GM12878 (cell line): ENCODE data around the gene MICALL1. TPM values are rescaled to one million over a fixed set of nuclear protein-coding genes. Genes with fewer than 3 reads are reported as not detected.

ENCODE experiments used
- ATAC-seq: fragments of 200-7000 bp; cut with Tn5 transposase; 3 replicates; pipeline ENCODE4 v1.9.1; 2020; ENCODE audit warnings: mild to moderate bottlenecking, moderate library complexity
- BruUV-seq: library from RNA; stranded (reverse); fragments of 400-500 nt; replicated peaks from 2 replicates; lab custom pipeline; 2021; lab: Mats Ljungman, UMichigan
- CTCF ChIA-PET: fragments of 300-600 bp; sonication (Branson Sonifier 250); formaldehyde crosslinking; extraction: SDS; loops from one replicate; lab custom pipeline; 2021; ENCODE audit warnings: inconsistent platforms; lab: Yijun Ruan, JAX
- POLR2A ChIA-PET: fragments of 350-600 bp; formaldehyde crosslinking; extraction: SDS; loops from one replicate; lab custom pipeline; 2021; ENCODE audit warnings: inconsistent platforms; lab: Charles Lee
- RAD21 ChIA-PET: fragments of 300-600 bp; sonication (Branson Sonifier 250); formaldehyde crosslinking; loops from one replicate; lab custom pipeline; 2023; ENCODE audit warnings: antibody characterized with exemption; ENCODE audit not compliant: unreplicated experiment; lab: Charles Lee
- SMC1A ChIA-PET: fragments of 300-600 bp; sonication (Branson Sonifier 250); formaldehyde crosslinking; loops from one replicate; lab custom pipeline; 2023; ENCODE audit not compliant: unreplicated experiment, uncharacterized antibody; lab: Charles Lee
- DNase-seq: peaks from one replicate; pipeline ENCODE4 v3.0.0-alpha.2; 2011; ENCODE audit warnings: low read depth, low spot score
- FAIRE-seq: peaks from 3 replicates; lab custom pipeline; 2011; peaks lifted over from hg19 to GRCh38; lab: Jason Lieb, UNC
- H2AFZ ChIP-seq: 2 replicates; pipeline ENCODE4 v1.6.0; 2011; ENCODE audit warnings: low read depth, low read length, control low read depth; ENCODE audit not compliant: control insufficient read depth
- H3K27ac ChIP-seq: 2 replicates; pipeline ENCODE4 v1.5.1; 2011; ENCODE audit warnings: control low read depth; ENCODE audit not compliant: control insufficient read depth, insufficient read depth
- H3K27me3 ChIP-seq, 2 experiments: replicated peaks in 1 of 2; 2 replicates each; pipeline versions ENCODE4 v1.6.0 to v1.6.1; 2011; ENCODE audit warnings: low read length in 1 of 2; ENCODE audit not compliant: control insufficient read depth in 2 of 2, insufficient read depth in 2 of 2
- H3K36me3 ChIP-seq, 2 experiments: 2 replicates each; pipeline ENCODE4 v1.5.1; 2011; ENCODE audit warnings: low read length in 1 of 2; ENCODE audit not compliant: control insufficient read depth in 2 of 2, insufficient read depth in 2 of 2
- H3K4me1 ChIP-seq: 2 replicates; pipeline ENCODE4 v1.6.1; 2011; ENCODE audit warnings: mild to moderate bottlenecking, low read length, moderate library complexity, mixed read lengths; ENCODE audit not compliant: control insufficient read depth, insufficient read depth
- H3K4me2 ChIP-seq: 2 replicates; pipeline ENCODE4 v1.6.0; 2011; ENCODE audit warnings: control low read depth; ENCODE audit not compliant: control insufficient read depth, insufficient read depth
- H3K4me3 ChIP-seq: fragments of 200-600 bp; sonication (generic); 2 replicates; pipeline ENCODE4 v1.5.1; 2016
- H3K79me2 ChIP-seq: 2 replicates; pipeline ENCODE4 v1.6.0; 2011; ENCODE audit warnings: low read length; ENCODE audit not compliant: control insufficient read depth, insufficient read depth
- H3K9ac ChIP-seq: 2 replicates; pipeline ENCODE4 v1.8.0; 2011; ENCODE audit warnings: low read length, control low read depth, mixed read lengths; ENCODE audit not compliant: control insufficient read depth, insufficient read depth
- H3K9me3 ChIP-seq: replicated peaks from 3 replicates; pipeline ENCODE4 v1.5.1; 2011; ENCODE audit warnings: mild to moderate bottlenecking, low read length; ENCODE audit not compliant: control insufficient read depth, insufficient read depth
- H4K20me1 ChIP-seq: 2 replicates; pipeline ENCODE4 v1.6.0; 2011; ENCODE audit not compliant: control insufficient read depth, insufficient read depth
- ATF2 ChIP-seq: IDR thresholded peaks from 2 replicates; pipeline ENCODE4 v1.6.1; 2012; ENCODE audit warnings: low read length, inconsistent platforms
- PKNOX1 ChIP-seq: fragments of 450-650 bp; IDR thresholded peaks from 2 replicates; pipeline ENCODE4 v1.6.1; 2016; ENCODE audit warnings: mild to moderate bottlenecking
- SIX5 ChIP-seq: IDR thresholded peaks from 2 replicates; pipeline ENCODE4 v1.6.1; 2011; ENCODE audit warnings: mild to moderate bottlenecking, low read depth, low read length, moderate library complexity; ENCODE audit not compliant: severe bottlenecking
- SMAD5 ChIP-seq: IDR thresholded peaks from 2 replicates; pipeline ENCODE4 v1.6.1; 2016; ENCODE audit warnings: antibody characterized with exemption, low read depth
- YBX1 ChIP-seq: fragments of 450-650 bp; IDR thresholded peaks from 2 replicates; pipeline ENCODE4 v1.6.1; 2016; ENCODE audit warnings: antibody characterized with exemption
- ZBTB11 ChIP-seq: fragments of 450-650 bp; formaldehyde crosslinking; IDR thresholded peaks from 2 replicates; pipeline ENCODE4 v1.5.0; 2022; ENCODE audit warnings: mild to moderate bottlenecking, missing genetic modification characterization
- ZBTB4 ChIP-seq: fragments of 450-650 bp; formaldehyde crosslinking; IDR thresholded peaks from 2 replicates; pipeline ENCODE4 v1.4.0; 2022; ENCODE audit warnings: mild to moderate bottlenecking, moderate library complexity
- WGBS: methylation state at CpG from one replicate; pipeline ENCODE4 v1.1.6; 2016; ENCODE audit warnings: low lambda C conversion rate; ENCODE audit not compliant: insufficient replicate concordance, insufficient coverage; ENCODE audit errors: missing lambda C conversion rate; 5-methylcytosine and 5-hydroxymethylcytosine counted together
- in situ Hi-C: fragments of 300-500 bp; cut with MboI; formaldehyde crosslinking; loops from 9 replicates; pipeline ENCODE4 v1.14.3; 2018; ENCODE audit warnings: mixed read lengths
- intact Hi-C: fragments of 100-400 bp; cut with micrococcal nuclease; formaldehyde crosslinking; loops from one replicate; pipeline ENCODE4 v1.14.2; 2022; ENCODE audit not compliant: unreplicated experiment
- polyA plus RNA-seq, 11 experiments: library from polyadenylated mRNA; depleted of rRNA in 4 of 11; unstranded in 6 of 11; stranded (reverse) in 5 of 11; fragments of >200 nt; fragmentation: Nextera tagmentation in 4 of 11; fragmentation: Illumina TruSeq in 1 of 11; extraction: Ambion mirVana in 4 of 11; extraction: Trizol in 1 of 11; gene quantifications; 1 replicate in 1 of 11; 2 replicates in 10 of 11; pipeline versions ENCODE4 v1.2.1 to v1.2.3, GENCODE V29; 2011 to 2016; ENCODE audit warnings: inconsistent platforms in 2 of 11, missing spikeins in 2 of 11, low read depth in 1 of 11
- total RNA-seq, 4 experiments: library from RNA; depleted of rRNA in 3 of 4; stranded (reverse); fragments of >200 nt in 3 of 4; fragmentation: Illumina TruSeq in 1 of 4; extraction: Trizol in 1 of 4; gene quantifications; 2 replicates each; pipeline versions ENCODE4 v1.2.1 to v1.2.3, GENCODE V29; 2013 to 2021

Gene MICALL1
- total and polyA plus RNA-seq, 10 of the 15 experiments (the other 5 are each of a cell fraction or from before 2014, with no cell fraction given): 0.72 to 30.7 (median 7.8) TPM

- TF ChIP-seq ZBTB4 (CRISPR knock-in tag) (no peak), PKNOX1 (no peak), SIX5 (no peak), YBX1 (no peak)
Measured at GRCh38 chr22:37965940-37966664, 60.0 kb downstream of the MICALL1 start (continued).

GRCh38 chr22:37967147-37967546 is 61.0 kb downstream of the MICALL1 start:
- in situ Hi-C loops (no loop called here), intact Hi-C loops (loop anchor here (5.0 kb wide), 1 partner anchor 60 kb away; the partner anchor contains the start of gene MICALL1)
- Histone ChIP-seq H3K4me3 (no peak overlapping the region), H3K27me3 (no peaks in the 10 kb centered on the region), H3K4me2 (no peak overlapping the region), H3K36me3 (peaks cover 18 to 19% of the 10 kb centered on the region in 2 experiments; a peak in 3 of 4 replicates), H2AFZ (no peak overlapping the region), H3K4me1 (no peaks in the 10 kb centered on the region), H3K9ac (no peak overlapping the region), H4K20me1 (no peaks in the 10 kb centered on the region; the same call in 1 of the 2 replicates), H3K27ac (no peak overlapping the region), H3K9me3 (no peaks in the 10 kb centered on the region), H3K79me2 (no peaks in the 10 kb centered on the region)
- no TSS peak for BruUV-seq
- 82% methylated on average over 1 of the region's 1 CpG for WGBS
- ChIA-PET CTCF (interaction anchor here (1.8 to 6.1 kb wide), 3 partner anchors 14 to 149 kb away, joined by 4 to 59 read pairs (median 42); partner anchors contain the start of genes C22orf23, MICALL1 and POLR2F), RAD21 (no interaction called here), SMC1A (no interaction called here), POLR2A (interaction anchor here (0.6 kb wide), 1 partner anchor 19 kb away, joined by 3 read pairs; no protein-coding TSS in a partner anchor)
- no peak for ATAC-seq
- no peak for DNase-seq
- FAIRE-seq: no peak
- TF ChIP-seq ATF2: no peak
- no peak for TF ChIP-seq ZBTB11 (CRISPR knock-in tag)
- no peak for TF ChIP-seq SMAD5
